Spleen (tissue), 11 donors: ENCODE measurements around the gene DGKG. TPM values are rescaled to one million over a fixed set of nuclear protein-coding genes. Genes with fewer than 3 reads are reported as not detected.

ENCODE experiments used
- DNase-seq: peaks from one replicate; pipeline ENCODE4 v3.0.0-alpha.2; 2020
- H3K27ac ChIP-seq, 8 donors: fragments of 200-600 bp; sonication (generic) in 7 of 8; 1 replicate in 4 of 8; 2 replicates in 4 of 8; pipeline versions ENCODE4 v1.5.0 to v1.8.0; 2016 to 2021; ENCODE audit warnings: inconsistent platforms in 4 of 8, mild to moderate bottlenecking in 4 of 8, moderate library complexity in 1 of 8
- H3K27me3 ChIP-seq, 7 donors: fragments of 200-600 bp; sonication (generic) in 6 of 7; replicated peaks in 1 of 7; 1 replicate in 4 of 7; 2 replicates in 3 of 7; pipeline versions ENCODE4 v1.5.0 to v1.8.0; 2016 to 2021; ENCODE audit warnings: inconsistent platforms in 3 of 7, mild to moderate bottlenecking in 1 of 7
- H3K36me3 ChIP-seq, 6 donors: fragments of 200-600 bp; sonication (generic) in 5 of 6; 1 replicate in 4 of 6; 2 replicates in 2 of 6; pipeline versions ENCODE4 v1.5.0 to v1.8.0; 2016 to 2021; ENCODE audit warnings: inconsistent platforms in 2 of 6
- H3K4me1 ChIP-seq, 6 donors: fragments of 200-600 bp; sonication (generic) in 5 of 6; 1 replicate in 3 of 6; 2 replicates in 3 of 6; pipeline versions ENCODE4 v1.5.0 to v1.8.0; 2016 to 2021; ENCODE audit warnings: inconsistent platforms in 3 of 6
- H3K4me3 ChIP-seq, 8 donors: fragments of 200-600 bp; sonication (generic) in 7 of 8; 1 replicate in 4 of 8; 2 replicates in 4 of 8; pipeline versions ENCODE4 v1.5.0 to v1.8.0; 2016 to 2021; ENCODE audit warnings: inconsistent platforms in 4 of 8, mild to moderate bottlenecking in 4 of 8, moderate library complexity in 2 of 8
- H3K9me3 ChIP-seq, 8 donors: fragments of 200-600 bp; sonication (generic) in 7 of 8; 1 replicate in 4 of 8; 2 replicates in 4 of 8; pipeline versions ENCODE4 v1.5.0 to v1.8.0; 2016 to 2021; ENCODE audit warnings: inconsistent platforms in 4 of 8
- CTCF ChIP-seq, 11 experiments: fragments of 200-600 bp in 7 of 11; fragments of 450-650 bp in 4 of 11; sonication (generic) in 4 of 11; IDR thresholded peaks in 8 of 11; conservative IDR thresholded peaks in 3 of 11; 1 replicate in 7 of 11; 2 replicates in 4 of 11; pipeline versions ENCODE4 v1.4.0 to v1.8.0; 2016 to 2021; ENCODE audit warnings: antibody characterized with exemption in 11 of 11, inconsistent platforms in 4 of 11, mild to moderate bottlenecking in 1 of 11
- POLR2A ChIP-seq, 3 donors: fragments of 450-650 bp; IDR thresholded peaks; one replicate each; pipeline ENCODE4 v1.5.1; 2017; ENCODE audit warnings: antibody characterized with exemption in 3 of 3, mild to moderate bottlenecking in 1 of 3
- POLR2AphosphoS5 ChIP-seq, 3 donors: sonication (generic); formaldehyde crosslinking; IDR thresholded peaks; one replicate each; pipeline ENCODE4 v1.5.1; 2017; ENCODE audit warnings: antibody characterized with exemption in 3 of 3
- WGBS, 5 donors: extraction: QIAGEN DNeasy Blood & Tissue Kit in 3 of 5; methylation state at CpG; one replicate each; pipeline versions ENCODE4 v1.1.5 to v1.1.7; 2013 to 2018; 5-methylcytosine and 5-hydroxymethylcytosine counted together
- intact Hi-C: fragments of 100-400 bp; cut with DNase I; formaldehyde crosslinking; loops from one replicate; pipeline ENCODE4 v1.15.0; 2023; ENCODE audit warnings: low total_unique reads
- polyA plus RNA-seq, 3 donors: library from polyadenylated mRNA; stranded (reverse); fragments of 200-250 nt; gene quantifications; one replicate each; pipeline ENCODE4 v1.2.1, GENCODE V29; 2013
- total RNA-seq, 7 donors: library from RNA; depleted of rRNA in 3 of 7; stranded (reverse); fragments of >200 nt in 3 of 7; fragmentation: NEBNext Ultra II Directional in 4 of 7; extraction: Animal tissue kit (Norgen Biotek cat#: 25700) in 4 of 7; gene quantifications; one replicate each; pipeline versions ENCODE4 v1.1.0 to v1.2.1, GENCODE V29; 2016 to 2021
- donor health status: healthy with polysubstance abuse.
- donor health status: DM: no; HTN: no; CAD: no; lungs with moderate emphysema.
- donor health status: DM: no; HTN: no; CAD: no.
- donor health status: Bipolar disorder and iron deficiency.
- donor health status: healthy.
- donor health status: DM: no; HTN: no; CAD: no.
- donor health status: DM: yes; HTN: yes; CAD: no.

Gene DGKG
- total and polyA plus RNA-seq, 10 donors, result 0.22 to 7.7 (median 5.4) TPM

- 61 to 69% (median 65%) methylated on average over 6 of the region's 6 CpGs for WGBS, 5 donors
- H3K27me3 ChIP-seq, result peaks cover 0 to 7% (median 0%) of the 10 kb centered on the region in 7 donors
- H3K36me3 ChIP-seq, result no peaks in the 10 kb centered on the region
- no peak for DNase-seq
- no peaks in the 10 kb centered on the region for H3K4me1 ChIP-seq
- peaks cover 0 to 4% (median 0%) of the 10 kb centered on the region in 8 donors for H3K9me3 ChIP-seq
- intact Hi-C loops, result no loop called here
- no peak for TF ChIP-seq POLR2A (IDR thresholded peaks at IDR 0.05)
- no peak overlapping the region for H3K27ac ChIP-seq
- no peak overlapping the region for H3K4me3 ChIP-seq
These were observed 39.5 kb upstream of the DGKG start for GRCh38 chr3:186401556-186401955.

- DNase-seq, result no peak
- H3K36me3 ChIP-seq, result no peaks in the 10 kb centered on the region
- no peak overlapping the region for H3K27ac ChIP-seq
- peaks cover 0 to 7% (median 0%) of the 10 kb centered on the region in 7 donors for H3K27me3 ChIP-seq
- intact Hi-C loops, result no loop called here
- no peaks in the 10 kb centered on the region for H3K4me1 ChIP-seq
- no peak for TF ChIP-seq POLR2A (IDR thresholded peaks at IDR 0.05)
- no peak for TF ChIP-seq POLR2AphosphoS5 (IDR thresholded peaks at IDR 0.05)
- no peak for TF ChIP-seq CTCF (IDR thresholded peaks at IDR 0.05 in 8 of 11, conservative IDR thresholded peaks at IDR 0.05 in 3 of 11)
- no peak overlapping the region for H3K4me3 ChIP-seq
- peaks cover 0 to 4% (median 0%) of the 10 kb centered on the region in 8 donors for H3K9me3 ChIP-seq
These were observed 38.6 kb upstream of the DGKG start for GRCh38 chr3:186400662-186401061.

DNA sequence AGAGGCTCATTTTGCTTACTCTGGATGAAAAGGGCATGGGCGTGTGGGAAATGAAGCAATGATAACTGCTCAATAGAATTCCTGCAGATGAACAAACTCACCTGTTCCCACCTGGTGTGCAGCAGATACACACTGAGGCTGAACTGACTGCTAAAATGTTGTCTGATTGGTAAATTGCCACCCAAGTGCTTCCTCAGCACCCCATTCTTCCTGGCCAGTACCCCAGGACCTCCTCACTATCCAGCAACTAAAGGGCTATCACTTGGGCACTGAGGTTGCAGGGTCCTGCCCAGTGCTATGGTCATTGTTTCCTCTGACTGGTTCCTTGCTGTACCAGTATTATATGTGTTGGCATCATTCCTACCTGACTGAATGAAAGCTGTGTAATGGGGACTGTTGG, 38.0 kb upstream of the DGKG start:
- Histone ChIP-seq H3K4me3 (no peak overlapping the region), H3K36me3 (no peaks in the 10 kb centered on the region), H3K4me1 (no peaks in the 10 kb centered on the region), H3K9me3 (peaks cover 0 to 4% (median under 1%) of the 10 kb centered on the region in 8 donors), H3K27ac (no peak overlapping the region), H3K27me3 (peaks cover 0 to 7% (median 0%) of the 10 kb centered on the region in 7 donors)
- DNase-seq, result no peak
- 78 to 90% (median 85%) methylated on average over 1 of the region's 1 CpG for WGBS, 5 donors
- intact Hi-C loops, result no loop called here
- no peak for TF ChIP-seq POLR2A (IDR thresholded peaks at IDR 0.05)
- no peak for TF ChIP-seq CTCF (IDR thresholded peaks at IDR 0.05 in 8 of 11, conservative IDR thresholded peaks at IDR 0.05 in 3 of 11)
- TF ChIP-seq POLR2AphosphoS5 (IDR thresholded peaks at IDR 0.05), result no peak

DNA sequence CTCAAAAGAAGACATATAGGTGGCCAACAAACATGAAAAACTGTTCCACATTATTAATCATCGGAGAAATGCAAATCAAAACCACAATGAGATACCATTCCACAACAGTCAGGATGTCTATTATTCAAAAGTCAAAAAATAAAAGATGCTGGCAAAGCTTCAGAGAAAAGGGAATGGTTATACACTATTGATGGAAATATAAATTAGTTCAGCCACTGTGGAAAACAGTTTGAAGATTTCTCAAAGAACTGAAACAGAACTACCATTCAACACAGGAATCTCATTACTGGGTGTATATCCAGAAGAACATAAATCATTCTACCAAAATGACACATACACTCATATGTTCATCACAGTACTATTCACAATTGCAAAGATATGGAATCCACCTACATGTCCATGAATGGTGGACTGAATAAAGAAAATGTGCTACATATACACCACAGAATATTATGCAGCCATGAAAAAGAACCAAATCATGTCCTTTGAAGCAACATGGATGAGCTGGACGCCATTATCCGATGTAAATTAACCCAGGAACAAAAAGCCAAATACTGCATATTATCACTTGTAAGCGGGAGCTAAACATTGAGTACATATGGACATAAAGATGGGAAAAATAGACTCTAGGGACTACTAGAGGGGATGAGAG, 32.7 kb upstream of the DGKG start:
- Histone ChIP-seq H3K4me1 (no peaks in the 10 kb centered on the region), H3K36me3 (no peaks in the 10 kb centered on the region), H3K27ac (no peak overlapping the region), H3K9me3 (peaks cover 0 to 13% (median 2%) of the 10 kb centered on the region in 8 donors), H3K27me3 (peaks cover 0 to 3% (median 0%) of the 10 kb centered on the region in 7 donors), H3K4me3 (no peak overlapping the region)
- 86 to 91% (median 89%) methylated on average over 4 of the region's 4 CpGs for WGBS, 5 donors
- TF ChIP-seq CTCF (IDR thresholded peaks at IDR 0.05 in 8 of 11, conservative IDR thresholded peaks at IDR 0.05 in 3 of 11) (no peak), POLR2AphosphoS5 (IDR thresholded peaks at IDR 0.05) (no peak), POLR2A (IDR thresholded peaks at IDR 0.05) (no peak)
- intact Hi-C loops, result no loop called here
- no peak for DNase-seq
